ENCODE measurements around the gene NFAT5. TPM values are rescaled to one million over a fixed set of nuclear protein-coding genes. Genes with fewer than 3 reads are reported as not detected.

The NFAT5 gene
- total and polyA plus RNA-seq, 9 of the 15 experiments (the other 6 are each of a cell fraction or from before 2014, with no cell fraction given), result 0.78 to 20.5 (median 12.4) TPM

GRCh38 chr16:69618307-69618706 lies 52.5 kb downstream of the NFAT5 start (continued):
- TF ChIP-seq NFATC3 (IDR thresholded peaks at IDR 0.05) (no peak), CEBPZ (IDR thresholded peaks at IDR 0.05; ENCODE audit: borderline replicate concordance, low read depth, low read length) (no peak), ZNF274 (IDR thresholded peaks at IDR 0.05; ENCODE audit: borderline replicate concordance, low read depth, low read length) (no peak), POLR3A (IDR thresholded peaks at IDR 0.05; ENCODE audit: borderline replicate concordance, extremely low read depth, insufficient read depth, insufficient read length) (no peak), KAT7 (CRISPR knock-in tag; IDR thresholded peaks at IDR 0.05; ENCODE audit: borderline replicate concordance) (no peak), ZNF354B (CRISPR knock-in tag; IDR thresholded peaks at IDR 0.05) (no peak), SUPT5H (IDR thresholded peaks at IDR 0.05) (no peak), PKNOX1 (IDR thresholded peaks at IDR 0.05) (no peak)

Measured in K562 (cell line).